HG03565 (cell line): ENCODE data around the gene SNU13.
"Not testable (repeated sequence)": the region's sequence is repeated elsewhere in the genome, so short reads cannot be mapped to it uniquely, and the experiment has no call there.

Experiments
- ATAC-seq: cut with Tn5 transposase; IDR thresholded peaks from one replicate; pipeline ENCODE4 v1.9.1; 2021; ENCODE audit warnings: mild to moderate bottlenecking, moderate library complexity; ENCODE audit not compliant: unreplicated experiment

The SNU13 gene

GRCh38 chr22:41647771-41648170, 40.9 kb downstream of the SNU13 start:
- no peak for ATAC-seq

GRCh38 chr22:41642331-41643110, 46.1 kb downstream of the SNU13 start:
- ATAC-seq: no peak

- ATAC-seq: no peak
Observed at GRCh38 chr22:41641854-41642253, 46.8 kb downstream of the SNU13 start.

- no peak for ATAC-seq
Observed at GRCh38 chr22:41638748-41639147, 49.9 kb downstream of the SNU13 start.

GRCh38 chr22:41638124-41638523, 50.5 kb downstream of the SNU13 start:
- no peak for ATAC-seq

GRCh38 chr22:41637623-41638022, 51.0 kb downstream of the SNU13 start:
- not testable (repeated sequence) for ATAC-seq

- ATAC-seq: no peak
Observed at GRCh38 chr22:41636467-41636866, 52.2 kb downstream of the SNU13 start.

GRCh38 chr22:41634610-41635009, 54.1 kb downstream of the SNU13 start:
- ATAC-seq: not testable (repeated sequence)

- not testable (repeated sequence) for ATAC-seq
Observed at GRCh38 chr22:41631615-41632014, 57.1 kb downstream of the SNU13 start.

- not testable (repeated sequence) for ATAC-seq
Observed at GRCh38 chr22:41631115-41631514, 57.6 kb downstream of the SNU13 start.

- ATAC-seq: no peak
Observed at GRCh38 chr22:41625577-41625976, 63.1 kb downstream of the SNU13 start.
